NCI-H1048 (cell line): ENCODE measurements around the gene SNRPD3.
"Not testable (repeated sequence)": the region's sequence is repeated elsewhere in the genome, so short reads cannot be mapped to it uniquely, and the experiment has no call there.

ENCODE experiments used
- DNase-seq: peaks from one replicate; lab custom pipeline; 2025; lab: John Stamatoyannopoulos, UW

Gene SNRPD3

DNA sequence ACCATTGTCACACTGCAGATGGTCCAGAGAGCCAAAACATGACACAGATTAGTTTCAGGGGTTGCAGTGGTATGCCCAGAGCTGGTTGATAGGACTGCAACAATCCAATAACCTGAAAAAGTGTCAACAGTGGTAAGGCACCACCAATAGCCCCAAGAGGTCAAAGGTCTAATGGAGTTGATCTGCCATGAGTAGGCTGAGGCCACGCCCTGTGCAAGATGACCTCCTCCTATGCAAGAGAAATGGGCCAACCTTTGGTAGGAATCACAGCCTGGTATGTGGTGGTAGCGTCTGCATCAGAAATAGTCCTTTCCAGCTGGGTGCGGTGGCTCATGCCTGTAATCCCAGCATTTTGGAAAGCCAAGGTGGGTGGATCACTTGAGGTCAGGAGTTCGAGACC is 20.5 kb upstream of the SNRPD3 start:
- no peak for DNase-seq

DNA sequence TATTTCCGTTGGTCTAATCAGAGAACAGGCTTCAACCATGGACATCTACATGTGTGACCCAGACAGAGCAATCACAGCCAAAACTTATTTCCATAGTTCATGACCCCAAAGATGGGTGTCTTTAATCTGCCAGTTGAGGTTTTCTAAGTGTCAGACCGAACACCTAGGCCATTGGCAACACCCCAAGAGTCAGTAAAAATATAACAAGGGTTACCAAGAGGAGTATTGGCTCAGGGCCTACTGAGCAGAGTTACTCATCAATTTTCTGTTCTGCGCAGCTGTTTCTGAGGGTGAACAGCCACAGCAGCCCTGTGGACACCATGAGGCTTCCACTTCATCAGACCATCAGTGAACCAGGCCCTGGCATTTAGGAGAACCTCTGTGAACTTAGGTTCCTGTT is 19.7 kb upstream of the SNRPD3 start:
- no peak for DNase-seq

DNA sequence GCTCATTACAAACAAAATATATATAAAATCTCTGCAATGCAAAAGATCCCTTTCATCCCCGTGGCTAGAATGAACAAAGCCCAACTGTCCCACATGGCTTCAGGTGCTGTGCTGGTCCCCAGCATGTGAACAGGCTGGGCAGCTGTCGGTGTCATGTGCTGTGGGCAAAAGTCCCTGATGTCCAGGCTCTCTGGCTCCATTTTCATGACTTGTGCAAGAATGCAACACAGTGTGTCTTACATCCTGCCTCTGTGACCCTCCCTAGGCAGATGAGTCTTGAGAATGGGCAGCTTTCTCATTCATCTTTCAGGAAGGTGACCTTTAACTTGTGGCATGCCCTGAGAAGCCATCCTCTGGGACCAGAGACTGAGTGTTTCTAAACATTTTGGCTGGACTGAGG is 15.3 kb upstream of the SNRPD3 start:
- DNase-seq: no peak

DNA sequence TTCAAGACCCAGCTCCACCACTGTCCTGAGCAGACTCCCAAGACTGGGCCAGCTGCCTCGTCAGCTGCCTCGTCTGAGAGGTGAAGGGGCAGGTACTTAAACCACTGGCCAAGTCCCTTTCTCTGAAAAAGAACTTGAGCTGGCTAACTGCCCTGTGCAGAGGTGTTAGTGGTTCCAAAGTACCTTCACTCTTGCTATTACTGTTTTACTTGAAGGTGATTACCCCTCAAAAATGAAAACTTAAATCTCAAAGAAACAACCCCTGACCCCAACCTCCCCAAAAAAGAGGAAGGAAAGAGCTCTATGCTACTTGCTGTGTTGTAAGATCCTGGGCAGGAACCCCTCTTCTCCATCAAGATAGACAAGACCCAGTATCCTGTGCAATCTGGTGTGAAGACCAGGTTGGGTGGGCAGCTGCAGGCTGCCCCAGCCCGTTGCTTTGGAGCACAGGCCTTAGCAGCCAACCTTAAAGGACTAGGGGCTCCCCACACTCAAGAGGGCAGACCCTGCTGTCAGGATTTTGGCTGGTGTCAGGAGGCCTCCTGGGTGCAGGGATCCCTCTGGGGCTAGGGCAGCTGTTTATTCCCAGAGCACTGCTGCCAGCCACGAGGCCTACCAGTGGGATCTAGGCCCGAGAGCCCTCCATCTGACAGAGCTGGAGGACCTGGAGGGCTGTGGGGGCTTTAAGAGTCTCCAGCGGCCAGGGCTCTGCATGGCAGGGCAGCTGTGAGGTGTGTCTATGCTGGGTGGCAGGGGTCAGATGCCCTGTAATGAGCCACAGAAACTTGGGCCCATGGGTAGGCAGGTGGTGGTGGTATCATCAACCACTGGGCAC is 13.9 kb upstream of the SNRPD3 start:
- no peak for DNase-seq

DNA sequence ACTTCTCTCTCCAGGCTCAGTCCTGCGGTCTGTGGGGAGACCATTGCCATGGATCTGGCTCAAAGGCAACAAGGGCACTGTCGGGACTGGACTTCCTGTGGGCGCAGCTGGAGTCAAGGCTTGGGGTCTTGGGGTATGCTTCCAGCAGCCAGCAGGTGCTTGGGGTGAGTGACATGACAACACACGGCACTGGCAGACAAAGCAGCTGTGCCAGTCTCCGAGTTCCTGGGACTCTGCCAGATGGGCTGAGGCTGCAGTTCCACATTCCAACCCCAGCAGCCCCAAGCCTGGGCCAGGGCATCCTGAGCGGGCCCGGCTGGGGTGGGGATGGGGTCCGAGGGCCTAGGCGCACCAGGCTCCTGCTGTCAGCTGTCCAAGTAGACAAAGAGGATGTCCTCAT is 13.2 kb upstream of the SNRPD3 start:
- no peak for DNase-seq

DNA sequence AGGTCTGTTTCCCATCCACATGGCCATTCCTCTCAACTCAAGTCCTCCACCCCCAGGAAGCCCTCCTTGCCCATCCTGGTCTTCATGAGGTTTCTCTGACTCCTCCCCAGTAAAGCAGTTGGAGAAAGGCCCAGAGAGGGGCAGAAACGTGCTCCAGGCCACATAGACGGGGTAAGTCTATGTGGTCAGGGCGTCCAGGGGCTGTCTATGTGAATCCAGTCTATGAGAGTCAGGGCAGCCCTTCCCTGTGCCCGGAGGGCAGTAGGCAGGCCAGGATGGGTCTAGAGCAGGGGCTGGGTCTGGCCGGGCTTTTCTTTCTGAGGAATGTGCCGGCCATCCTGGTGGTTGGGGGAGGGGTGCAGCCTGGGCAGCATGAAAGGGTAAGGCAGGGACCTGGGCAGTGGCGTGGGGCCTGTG is 12.6 kb upstream of the SNRPD3 start:
- DNase-seq: no peak

DNA sequence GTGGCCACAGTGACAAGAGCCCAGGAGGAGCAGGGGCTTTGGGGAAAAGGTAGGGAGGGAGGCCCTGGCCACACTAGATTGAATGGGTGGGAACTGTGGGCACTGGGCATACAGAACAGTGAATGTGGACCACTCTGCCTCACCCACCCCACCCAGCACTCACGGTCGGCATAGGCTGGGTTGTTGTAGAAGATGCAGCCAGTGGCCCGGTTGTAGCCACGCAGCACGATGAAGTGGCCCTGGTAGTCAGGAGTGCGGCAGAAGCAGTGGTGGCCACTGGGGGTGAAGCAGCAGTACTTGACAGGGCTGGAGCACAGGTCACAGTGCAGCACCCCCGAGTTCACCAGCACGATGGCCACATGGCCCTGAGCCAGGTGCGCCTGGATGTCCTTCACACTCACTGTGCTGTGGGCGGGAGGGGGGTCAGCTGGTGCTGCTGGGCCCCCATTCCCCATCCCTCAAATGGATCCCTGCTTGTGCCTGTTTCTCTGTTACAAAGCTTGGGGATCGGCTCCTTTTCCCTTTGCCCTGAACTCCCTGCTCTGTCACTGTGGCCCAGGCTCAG is 12.0 kb upstream of the SNRPD3 start:
- DNase-seq: no peak

DNA sequence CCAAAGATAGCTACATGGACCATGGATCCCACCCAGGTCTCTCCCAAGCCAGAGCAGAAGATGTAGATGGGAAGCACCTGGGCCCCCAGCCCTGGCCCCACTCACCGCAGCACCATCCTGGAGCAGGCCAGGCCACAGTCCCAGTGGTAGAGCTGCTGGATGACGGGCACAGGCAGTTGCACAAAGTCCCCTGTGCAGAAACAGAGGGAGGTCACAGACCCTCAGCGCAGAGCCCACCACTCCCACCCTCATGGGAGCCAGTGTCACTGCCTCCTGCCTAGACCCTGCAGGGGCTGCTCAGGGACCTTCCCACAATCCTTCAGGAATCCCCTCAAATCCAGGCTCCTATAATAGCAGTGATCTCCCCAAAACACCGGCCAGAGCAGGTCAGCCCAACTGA is 7.0 kb upstream of the SNRPD3 start:
- no peak for DNase-seq

DNA sequence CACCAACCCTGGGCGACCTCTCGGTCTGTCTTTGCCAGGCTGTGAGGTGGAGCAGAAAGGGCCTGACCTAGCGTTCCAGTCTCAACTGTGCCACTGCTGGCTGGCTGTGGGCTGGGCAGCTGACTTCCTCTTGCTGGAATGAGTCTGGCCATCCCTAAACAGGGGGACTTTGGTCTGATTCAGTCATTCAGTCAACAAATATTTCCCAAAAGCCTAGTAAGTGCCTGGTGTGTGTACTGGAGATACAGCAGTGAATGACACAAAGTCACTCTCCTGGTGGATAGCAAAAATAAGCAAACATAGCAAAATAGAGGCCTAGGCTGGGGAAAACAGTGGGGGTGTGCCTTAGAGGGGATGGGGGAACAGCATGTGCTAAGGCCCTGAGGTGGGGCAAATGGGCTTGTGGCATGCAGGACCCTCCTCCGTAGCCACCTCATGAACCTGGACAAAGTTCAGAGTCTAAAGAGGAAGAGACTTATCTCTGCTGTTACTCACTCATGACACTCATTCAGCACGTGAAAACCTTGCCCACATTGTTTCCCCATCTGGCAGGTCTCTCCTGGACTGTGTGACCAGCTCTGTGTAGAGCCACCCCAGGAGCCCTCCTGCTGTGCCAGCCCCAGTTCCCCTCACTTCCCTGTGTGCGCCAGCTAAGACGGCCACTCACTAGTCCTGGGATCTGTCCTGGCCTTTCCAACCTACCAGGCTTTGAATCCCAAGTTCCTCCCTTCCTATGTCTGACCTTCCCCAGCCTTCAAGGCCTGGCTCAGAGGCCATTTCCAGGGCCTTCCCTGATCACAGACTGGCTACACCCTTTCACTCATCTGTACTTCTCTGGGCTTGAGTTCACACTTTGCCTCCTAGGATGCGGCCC is 5.5 kb upstream of the SNRPD3 start:
- no peak for DNase-seq

DNA sequence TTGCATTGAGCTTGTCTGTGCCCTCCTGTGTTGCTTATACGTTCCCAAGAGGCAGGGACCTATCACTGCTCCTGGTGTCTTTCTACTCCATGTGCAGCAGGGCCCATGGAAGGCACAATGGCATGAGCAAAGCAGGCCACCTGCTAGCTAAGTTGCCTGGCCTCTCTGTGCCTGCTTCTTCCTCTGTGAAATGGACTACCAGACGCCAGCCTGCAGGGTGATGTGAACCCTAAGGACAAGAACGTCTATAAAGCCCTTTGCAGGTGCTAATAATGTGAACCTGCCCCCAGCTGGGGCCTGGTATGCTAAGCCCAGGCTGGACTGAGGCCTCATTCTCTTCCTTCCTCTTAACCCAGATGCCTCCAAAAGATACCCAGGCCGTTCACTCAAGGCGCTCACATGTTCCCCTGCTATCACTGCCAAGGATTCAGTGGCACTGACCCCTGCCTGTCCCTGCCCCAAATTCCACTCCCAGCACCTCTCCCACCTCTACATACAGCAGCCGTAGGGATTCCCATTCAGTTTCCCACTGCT is 4.8 kb upstream of the SNRPD3 start:
- no peak for DNase-seq

DNA sequence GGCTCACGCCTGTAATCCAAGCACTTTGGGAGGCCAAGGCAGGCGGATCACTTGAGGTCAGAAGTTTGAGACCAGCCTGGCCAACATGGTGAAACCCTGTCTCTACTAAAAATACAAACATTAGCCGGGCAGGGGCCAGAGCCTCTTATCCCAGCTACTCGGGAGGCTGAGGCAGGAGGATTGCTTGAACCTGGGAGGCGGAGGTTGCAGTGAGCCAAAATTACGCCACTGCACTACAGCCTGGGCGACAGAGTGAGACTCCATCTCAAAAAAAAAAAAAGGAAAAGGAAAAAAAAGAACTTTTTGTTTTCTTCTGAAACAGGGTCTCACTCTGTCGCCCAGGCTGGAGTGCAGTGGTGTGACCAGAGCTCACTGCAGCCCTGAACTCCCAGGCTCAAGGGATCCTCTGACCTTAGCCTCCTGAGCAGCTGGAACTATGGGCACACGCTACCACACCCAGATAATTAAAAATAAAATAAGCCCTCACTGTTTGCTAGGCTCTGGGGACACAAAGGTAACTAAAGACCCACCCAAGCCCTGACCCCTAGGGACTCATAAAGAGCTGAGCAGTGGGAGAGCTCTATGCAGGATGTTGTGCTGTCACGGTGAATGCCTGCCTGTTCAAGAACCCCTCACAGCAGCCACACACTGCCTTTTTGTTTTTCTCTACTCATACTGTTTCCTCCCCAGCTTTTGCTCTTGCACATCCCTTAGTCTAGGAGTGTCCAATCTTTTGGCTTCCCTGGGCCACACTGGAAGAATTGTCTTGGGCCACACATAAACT is 3.1 kb upstream of the SNRPD3 start:
- DNase-seq: not testable (repeated sequence)

DNA sequence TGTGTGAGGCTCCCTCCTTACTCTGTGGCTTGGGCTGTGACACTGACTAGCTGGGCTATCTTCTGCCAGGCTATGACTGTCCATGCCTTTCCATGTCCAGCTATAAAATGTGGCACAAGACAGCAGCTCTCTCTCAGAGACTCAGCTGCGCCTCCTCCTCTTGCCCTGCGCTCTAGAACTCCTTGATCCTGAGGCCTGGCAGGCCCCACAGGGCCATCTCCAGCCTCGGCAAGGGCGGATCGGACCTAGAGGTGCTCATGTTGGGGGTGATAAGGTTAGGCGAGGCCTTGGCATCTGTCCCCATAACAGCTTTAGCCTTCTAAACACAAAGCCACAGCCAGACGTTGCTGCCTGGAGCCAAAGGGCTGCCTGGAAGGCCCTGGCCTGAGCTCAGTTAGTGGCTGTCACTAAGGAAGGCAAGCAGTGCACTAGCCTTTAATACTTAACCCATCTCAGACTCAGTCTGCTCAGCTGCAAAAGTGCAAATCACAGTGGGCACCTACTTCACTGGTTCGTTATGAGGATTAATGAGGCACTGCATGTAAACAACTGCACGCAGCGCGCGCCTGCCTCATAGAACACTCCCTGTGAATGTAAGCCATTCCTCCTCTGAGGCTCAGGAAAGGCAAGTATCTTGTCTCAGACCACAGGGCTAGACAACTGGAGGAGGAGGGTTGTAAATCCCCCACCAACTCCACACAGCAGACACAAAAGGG is 2.0 kb upstream of the SNRPD3 start:
- DNase-seq: no peak

DNA sequence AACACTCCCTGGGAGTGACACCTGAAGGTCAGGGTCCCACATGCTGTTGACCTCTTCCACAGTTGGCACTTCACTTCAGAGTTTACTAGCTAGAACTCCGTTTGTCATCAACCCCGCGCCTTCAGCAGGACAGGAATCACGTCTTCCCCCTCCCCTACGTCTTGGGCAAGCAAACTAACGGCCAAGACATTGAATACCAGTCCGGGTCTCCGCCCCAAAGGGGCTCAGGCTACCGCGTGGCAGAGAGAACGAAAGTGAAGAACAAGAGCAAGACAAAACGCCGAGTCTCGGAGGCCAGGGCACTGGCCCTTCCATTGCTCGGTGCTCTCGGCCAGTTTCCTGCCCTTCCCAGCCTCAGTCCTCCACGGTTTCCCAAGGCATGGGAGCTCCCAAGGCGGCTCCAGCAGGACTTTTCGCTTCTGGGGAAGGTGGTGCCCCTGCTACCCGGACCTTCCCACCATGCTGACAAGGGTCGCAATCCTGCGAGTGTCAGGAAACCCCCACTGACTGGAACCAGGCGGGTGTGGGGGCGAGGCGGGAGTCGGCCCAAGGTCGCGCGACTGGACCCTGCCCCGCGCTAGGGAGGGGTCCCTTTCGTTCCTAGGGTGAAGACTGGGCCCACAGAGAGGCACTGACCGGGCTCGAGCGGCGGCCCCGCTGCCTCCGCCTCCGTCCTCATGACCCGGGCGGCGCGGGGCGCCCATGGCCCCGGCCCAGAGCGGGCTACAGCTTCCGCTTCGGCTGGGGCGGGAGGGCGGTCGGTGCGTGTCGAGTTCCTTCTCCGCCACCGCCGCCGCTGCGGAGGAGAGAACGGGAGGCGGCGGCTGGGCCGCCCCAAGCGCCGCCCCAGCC is 1.3 kb upstream of the SNRPD3 start, which contains the start of gene GUCD1:
Gene GUCD1, minus strand, starts transcription at position 826 of the 852 bp plus-strand sequence. Its CDS starts 147 bp downstream, at position 679.
- no peak for DNase-seq

DNA sequence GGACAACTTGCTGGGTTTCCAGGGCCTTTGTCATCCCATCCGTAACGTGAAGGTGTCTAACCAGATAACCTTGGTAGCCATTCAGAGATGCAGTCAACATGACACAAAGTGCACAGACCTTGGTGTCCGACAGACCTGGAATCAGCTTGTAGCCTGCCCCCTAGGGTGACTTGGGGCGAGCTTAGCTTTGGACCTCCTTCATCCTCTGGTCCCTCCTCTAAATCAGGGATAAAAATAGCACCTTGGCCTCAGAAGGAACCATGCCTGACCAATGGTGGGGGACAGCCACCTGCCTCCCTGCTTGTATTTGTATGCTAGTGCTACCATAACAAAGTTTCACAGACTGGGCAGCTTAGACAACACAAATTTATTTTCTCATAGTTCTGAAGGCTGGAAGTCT is 3.7 kb downstream of the SNRPD3 start:
- no peak for DNase-seq

DNA sequence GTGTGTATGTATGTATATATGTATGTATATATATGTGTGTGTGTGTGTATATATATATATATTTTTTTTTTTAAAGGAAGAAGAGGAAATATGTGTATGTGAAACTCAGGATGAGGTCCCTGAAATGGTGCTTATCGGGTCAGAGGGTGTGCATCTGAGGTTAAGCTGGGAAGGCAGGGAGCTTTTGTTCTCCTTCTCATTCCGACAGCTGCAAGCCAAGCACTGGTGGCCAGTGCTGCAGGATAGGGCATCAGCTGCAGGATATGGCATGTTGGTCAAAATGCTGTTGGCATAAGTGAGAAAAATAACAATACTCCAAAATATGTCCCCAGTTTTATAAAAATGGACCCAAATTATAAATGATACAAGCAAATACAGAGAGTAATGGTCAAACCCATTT is 7.4 kb downstream of the SNRPD3 start:
- no peak for DNase-seq

DNA sequence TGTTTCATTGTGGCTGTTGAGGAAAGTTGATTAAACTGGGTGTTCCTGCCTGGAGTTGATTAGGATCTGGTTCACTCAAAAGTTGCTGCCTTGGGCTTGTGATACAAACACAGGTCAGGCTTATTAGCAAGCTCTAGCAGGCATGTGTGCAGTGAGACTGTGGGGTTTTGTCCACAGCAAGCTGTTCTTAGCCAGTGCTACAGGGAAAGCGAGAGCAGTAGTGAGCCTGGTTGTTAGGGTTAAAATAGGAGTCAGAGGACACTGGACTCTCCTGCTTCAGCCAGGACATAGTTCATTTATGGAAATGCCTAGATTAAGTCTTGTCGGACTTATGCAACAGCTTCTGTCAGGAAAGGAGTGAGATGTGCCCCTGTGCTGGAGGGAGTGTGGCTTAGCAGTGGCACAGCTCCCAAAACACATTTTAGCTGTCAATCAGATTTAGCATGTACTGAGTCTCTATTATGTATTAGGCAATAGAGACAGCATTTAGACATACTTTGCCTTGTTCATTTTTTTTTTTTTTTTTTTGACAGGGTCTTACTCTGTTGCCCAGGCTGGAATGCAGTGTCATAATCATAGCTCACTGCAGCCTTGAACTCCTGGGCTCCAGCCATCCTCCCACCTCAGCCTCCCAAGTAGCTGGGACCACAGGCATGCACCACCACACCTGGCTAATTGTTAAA is 8.7 kb downstream of the SNRPD3 start:
- DNase-seq: no peak

DNA sequence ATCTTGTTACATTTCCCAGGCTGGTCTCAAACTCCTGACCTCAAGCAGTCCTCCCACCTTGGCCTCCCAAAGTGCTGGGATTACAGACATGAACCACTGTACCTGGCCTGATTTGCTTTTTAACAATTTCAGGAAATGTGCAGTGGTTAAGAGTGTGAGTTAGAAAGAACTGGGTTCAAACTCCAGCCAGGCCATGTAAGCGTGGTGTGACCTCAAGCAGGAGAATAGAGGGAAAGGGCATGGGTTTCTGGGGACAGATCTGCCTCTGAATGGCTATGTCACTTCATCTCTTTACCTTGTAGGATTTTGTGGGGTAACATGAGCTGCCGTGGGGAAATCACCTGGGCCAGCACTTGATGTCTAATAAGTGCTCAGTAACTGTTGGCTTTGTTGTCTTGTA is 9.3 kb downstream of the SNRPD3 start:
- DNase-seq: no peak

DNA sequence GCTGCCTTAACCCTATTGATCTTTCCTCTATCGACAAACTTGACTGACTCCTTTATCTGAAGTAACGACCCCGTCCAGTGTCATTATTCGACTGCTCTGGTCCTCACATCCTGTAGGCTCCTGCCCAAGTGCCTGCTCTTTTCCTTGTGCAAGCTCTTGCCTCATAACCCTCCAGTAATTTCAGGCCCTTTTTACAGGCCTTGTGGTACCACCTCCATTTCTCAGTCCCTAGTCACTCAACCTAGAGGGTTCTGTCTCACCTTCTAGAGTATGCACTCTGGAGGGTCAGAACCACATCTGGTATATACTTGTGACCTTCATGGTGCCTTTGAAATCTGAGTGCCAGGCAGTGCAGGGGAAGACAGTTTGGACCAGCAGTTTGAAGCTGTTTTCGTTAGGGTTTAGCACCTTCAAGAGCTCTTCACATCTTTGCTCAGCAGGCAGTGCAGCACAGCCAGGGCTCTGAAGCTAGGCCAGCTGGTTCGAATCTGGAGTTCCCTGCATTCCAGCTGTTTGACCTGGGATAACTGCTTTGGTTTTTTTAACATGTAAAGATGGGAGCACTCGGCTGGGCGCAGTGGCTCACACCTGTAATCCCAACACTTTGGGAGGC is 11.2 kb downstream of the SNRPD3 start:
- DNase-seq: no peak

DNA sequence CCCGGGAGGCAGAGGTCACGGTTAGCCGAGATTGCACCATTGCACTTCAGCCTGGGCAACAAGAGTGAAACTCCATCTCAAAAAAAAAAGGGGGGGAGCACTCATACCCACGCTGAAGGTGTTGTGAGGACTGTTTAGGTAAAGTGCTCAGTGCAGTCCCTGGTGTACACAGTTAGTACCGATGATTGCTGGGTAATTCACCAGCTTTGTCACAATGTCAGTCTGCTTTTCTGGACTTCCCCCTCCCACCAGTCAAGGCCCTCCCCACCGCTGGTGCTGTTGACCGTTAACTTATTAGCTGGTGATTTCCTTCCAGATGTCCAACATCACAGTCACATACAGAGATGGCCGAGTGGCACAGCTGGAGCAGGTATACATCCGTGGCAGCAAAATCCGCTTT is 11.9 kb downstream of the SNRPD3 start:
- no peak for DNase-seq
